Measurements from ENCODE around the gene APOA4.

APOA4 gene

GRCh38 chr11:116821050-116821918, 1.8 kb downstream of the APOA4 start:
- H3K27ac ChIP-seq, result no peak overlapping the region
- no peak for TF ChIP-seq CTCF (conservative IDR thresholded peaks at IDR 0.05)

- TF ChIP-seq ZFX (IDR thresholded peaks at IDR 0.05) (no peak), CTCF (conservative IDR thresholded peaks at IDR 0.05) (no peak)
- H3K27ac ChIP-seq, result no peak overlapping the region
Measured at GRCh38 chr11:116819049-116819448, 4.1 kb downstream of the APOA4 start.

GRCh38 chr11:116814502-116814901, 8.6 kb downstream of the APOA4 start:
- H3K27ac ChIP-seq, result no peak overlapping the region
- TF ChIP-seq CTCF (conservative IDR thresholded peaks at IDR 0.05) (no peak), ZFX (IDR thresholded peaks at IDR 0.05) (no peak)

- TF ChIP-seq ZFX (IDR thresholded peaks at IDR 0.05) (no peak), CTCF (conservative IDR thresholded peaks at IDR 0.05) (no peak)
- H3K27ac ChIP-seq, result no peak overlapping the region
Measured at GRCh38 chr11:116813781-116814471, 9.2 kb downstream of the APOA4 start.

- TF ChIP-seq ZFX (IDR thresholded peaks at IDR 0.05), result no peak
- no peak for TF ChIP-seq CTCF (conservative IDR thresholded peaks at IDR 0.05)
- no peak overlapping the region for H3K27ac ChIP-seq
Measured at GRCh38 chr11:116813170-116813569, 9.9 kb downstream of the APOA4 start.

GRCh38 chr11:116812109-116812508, 11.0 kb downstream of the APOA4 start:
- no peak overlapping the region for H3K27ac ChIP-seq

More at GRCh38 chr11:116812109-116812508, 11.0 kb downstream of the APOA4 start:
- no peak for TF ChIP-seq ZFX (IDR thresholded peaks at IDR 0.05)
- no peak for TF ChIP-seq CTCF (conservative IDR thresholded peaks at IDR 0.05)
